ENCODE measurements around the gene SPATA2L.
A peak's percentile ranks its signal among the peaks of the same experiment; 100 is the strongest.
"Not testable (repeated sequence)": the region's sequence is repeated elsewhere in the genome, so short reads cannot be mapped to it uniquely, and the experiment has no call there.

Gene SPATA2L

DNA sequence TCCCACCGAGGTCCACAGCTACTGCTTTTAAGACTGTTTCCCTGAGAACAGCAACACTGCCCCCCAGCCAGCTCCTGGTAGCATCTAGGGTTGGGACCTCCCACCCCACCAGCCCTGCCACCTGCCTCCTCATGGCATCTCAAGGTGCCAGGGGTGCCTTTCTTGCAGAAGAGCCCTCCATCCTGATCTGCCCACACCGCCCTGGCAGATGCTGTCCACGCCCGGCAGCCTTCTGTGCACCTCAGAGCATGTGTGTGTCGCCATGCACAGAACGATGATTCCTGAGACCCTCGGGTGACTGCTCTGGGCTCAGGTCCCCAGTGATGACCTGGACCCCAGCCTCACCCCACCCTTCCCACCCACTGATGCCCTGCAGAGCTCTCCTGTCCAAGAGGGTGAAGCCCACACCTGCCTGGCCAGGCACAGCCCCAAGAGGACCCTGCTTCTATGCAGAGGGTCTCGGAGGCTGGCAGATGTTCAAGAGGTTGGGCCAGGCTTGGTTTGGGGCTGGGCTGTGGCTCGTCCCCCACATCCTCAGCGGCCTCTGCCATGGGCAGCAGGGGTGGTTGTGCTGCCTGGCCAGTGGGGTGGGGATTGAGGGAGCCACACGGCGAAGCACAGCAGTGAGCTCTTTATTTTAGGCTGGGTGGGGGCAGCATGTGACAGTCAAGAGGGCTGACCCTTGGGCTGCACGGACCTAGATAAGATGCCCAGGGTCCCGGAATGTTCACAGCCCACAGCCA, 5.2 kb upstream of the SPATA2L start:
- no peak for DNase-seq

DNA sequence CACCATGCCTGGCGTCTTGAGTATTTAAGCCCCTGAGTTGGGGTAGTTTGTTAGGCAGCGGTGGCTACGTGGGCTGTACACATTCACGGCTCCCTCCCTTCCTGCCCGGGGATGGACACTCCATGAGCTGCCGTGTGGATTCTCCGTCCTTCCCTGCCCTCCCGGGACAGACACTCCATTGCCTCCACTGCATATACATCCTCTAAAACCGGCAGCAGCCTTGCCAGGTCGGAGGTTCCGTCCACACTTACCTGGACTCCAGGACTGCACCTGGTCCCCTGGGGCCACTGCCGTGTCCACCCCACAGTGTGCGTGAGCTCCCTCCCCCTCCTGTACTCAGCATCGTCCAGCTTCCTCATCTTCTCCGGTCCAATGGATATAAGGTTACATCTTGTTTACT, 3.5 kb upstream of the SPATA2L start:
- no peak for DNase-seq

DNA sequence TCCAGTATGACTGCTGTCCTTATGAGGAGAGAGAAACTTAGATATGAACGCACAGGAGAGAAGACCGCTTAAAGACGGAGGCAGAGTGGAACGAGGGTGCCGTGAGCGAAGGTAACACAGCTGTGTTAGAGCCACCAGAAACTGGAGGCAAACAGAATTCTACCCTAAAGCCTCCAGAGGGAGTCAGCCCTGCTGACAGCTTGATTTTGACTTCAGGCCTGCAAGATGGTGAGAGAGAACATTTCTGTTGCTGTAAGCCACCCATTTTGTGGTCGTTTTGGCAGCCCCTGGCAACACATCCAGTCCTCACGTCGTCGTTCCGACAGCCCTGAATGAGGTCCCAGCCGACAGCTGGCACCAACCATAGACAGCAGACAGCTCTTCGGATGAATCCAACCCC, 2.8 kb upstream of the SPATA2L start:
- DNase-seq, result no peak

DNA sequence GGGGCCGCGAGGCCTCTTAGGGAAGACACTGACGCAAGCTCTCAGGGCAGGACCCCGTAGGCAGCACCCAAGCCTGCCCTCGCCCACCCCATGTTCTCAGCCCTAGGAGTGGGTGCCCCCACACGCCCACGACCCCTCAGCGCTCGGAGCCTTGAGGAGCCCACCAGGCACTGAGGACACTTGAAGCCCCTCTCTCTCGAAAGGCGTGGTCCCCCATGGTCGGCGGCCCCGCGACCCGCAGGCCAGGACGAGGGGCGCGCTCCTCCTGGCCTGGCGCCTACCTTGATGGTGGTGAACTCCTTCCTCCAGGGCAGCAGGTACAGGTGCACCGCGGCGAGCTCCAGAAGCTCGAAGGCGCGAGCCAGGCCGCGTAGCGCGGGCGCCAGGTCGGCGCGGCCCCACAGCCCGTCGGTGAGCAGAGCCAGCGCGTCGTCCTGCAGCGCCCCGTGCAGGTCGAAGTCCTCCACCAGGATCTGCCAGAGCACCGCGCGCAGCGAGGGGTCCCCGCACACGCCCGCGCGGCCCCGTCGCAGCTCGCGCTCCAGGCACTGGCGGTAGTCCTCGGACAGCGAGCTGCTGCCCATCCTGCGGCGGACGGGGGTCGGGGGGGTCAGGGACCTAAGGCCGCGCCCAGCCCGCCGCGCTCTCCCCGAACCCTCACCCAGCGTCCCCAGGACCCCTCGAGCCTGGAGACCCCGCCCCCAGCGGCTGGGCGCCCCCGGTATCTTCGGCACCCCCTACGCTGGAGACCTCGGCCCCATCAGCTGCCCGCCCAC, 668 bp downstream of the SPATA2L start:
- DNase-seq, result peak; percentile 48

DNA sequence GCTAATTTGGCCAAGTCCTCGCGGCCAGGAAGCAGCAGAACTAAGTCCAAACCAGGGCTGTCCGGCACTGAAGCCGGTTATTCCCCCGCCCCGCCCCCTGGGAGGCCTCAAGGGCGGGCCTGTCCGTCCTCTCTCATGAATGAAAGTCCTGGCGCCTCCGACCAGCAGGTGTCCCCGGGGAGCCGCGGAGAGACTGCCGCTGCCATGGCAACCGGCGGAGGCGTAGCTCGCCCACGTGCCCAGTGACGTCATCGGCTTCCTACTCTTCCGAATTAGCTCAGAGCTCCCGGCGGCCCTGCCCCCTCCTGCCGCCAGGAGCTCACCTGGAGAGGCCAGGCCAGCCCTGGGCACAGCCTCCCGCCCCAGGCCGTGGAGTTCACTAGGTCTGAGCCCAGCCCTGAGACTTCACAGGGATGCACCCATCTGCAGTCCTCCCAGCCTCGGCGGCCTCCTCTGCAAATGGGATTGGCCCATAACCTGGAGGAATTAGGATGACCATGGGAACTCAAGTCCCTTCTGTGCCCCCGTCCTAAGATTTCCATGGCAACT, 1.3 kb downstream of the SPATA2L start:
- DNase-seq, result peak; percentile 97

DNA sequence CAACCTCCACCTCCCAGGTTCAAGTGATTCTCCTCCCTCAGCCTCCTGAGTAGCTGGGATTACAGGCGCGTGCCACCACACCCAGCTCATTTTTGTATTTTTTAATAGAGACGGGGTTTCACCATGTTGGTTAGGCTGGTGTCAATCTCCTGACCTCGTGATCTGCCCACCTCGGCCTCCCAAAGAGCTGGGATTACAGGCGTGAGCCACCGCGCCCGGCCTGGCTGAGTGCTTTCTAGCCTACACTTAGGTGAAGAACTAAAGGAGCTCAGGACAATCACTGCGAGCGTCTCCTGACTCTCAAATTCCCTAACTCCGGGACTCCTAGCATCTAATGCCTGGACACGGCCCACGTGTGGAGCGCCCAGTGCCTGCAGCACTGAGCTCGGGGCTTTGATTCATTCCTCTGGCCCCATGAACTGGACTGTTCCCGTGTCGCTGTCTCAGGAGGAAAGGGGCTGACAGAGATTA, 1.8 kb downstream of the SPATA2L start:
- not testable (repeated sequence) for DNase-seq

DNA sequence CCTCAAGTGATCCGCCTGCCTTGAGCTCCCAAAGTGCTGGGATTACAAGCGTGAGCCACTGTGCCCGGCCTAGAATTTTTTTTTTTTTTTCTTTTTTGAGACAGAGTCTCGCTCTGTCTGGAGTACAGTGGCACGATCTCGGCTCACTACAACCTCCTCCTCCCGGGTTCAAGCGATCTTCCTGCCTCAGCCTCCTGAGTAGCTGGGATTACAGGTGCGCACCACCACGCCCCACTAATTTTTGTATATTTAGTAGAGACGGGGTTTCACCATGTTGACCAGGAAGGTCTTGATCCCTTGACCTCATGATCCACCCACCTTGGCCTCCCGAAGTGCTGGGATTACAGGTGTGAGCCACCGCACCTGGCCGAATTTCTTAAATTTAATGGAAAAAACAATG, 2.8 kb downstream of the SPATA2L start:
- not testable (repeated sequence) for DNase-seq

DNA sequence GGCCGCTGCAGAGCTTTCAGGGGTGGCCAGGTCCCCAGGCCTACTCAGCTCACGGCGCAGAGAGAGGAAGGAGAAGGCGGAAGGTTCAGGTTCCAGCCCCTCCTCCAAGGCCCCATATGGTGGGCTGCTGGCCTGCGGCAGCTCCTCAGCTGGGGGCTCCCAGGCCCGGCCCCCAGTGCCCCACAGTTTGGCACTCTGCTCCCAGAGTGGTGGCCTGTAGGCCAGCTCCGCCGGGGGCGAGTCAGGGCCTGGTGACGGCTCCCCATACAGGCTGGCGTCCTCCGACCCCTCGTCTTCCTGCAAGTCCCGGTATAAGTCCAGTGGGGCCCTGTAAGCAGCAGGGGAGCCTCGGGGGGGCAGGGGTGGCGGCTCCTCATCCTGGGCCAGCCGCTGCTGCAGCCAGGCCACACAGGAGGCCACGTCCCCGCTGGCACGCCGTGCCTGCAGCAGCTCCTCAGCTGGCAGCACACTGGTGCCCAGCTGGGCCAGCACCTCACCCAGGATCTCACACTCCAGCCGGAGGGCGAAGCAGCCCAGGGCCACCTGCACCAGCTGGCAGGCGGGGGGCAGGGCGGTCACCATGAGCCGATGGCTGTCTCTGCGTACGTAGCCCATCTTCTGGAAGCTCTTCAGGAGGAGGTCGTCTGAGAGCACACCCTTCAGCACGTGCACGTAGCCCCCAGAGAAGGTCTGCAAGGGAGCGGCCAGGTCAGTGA, 3.7 kb downstream of the SPATA2L start:
- no peak for DNase-seq

DNA sequence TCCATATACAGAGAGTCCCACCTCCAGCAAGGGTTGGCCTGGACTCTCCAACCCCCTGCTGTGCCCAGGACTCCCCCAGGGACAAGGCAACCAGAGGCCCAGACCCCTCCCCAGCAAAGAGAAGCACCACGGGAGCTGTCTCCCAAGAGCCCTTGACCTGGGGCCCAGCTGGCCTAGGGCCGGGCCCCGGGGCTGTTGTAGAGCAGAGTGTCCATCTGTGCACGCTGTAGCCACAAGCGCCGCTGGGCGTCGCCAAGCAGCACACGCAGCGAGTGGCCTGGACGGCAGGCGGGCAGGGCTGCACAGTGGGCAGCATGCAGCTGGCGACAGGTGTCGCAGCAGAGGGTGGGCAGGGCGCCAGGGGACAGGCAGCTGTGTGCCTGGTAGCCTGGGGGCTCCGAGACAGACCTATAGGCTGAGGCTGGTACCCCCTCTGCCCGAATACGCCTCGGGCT, 4.3 kb downstream of the SPATA2L start:
- no peak for DNase-seq

DNA sequence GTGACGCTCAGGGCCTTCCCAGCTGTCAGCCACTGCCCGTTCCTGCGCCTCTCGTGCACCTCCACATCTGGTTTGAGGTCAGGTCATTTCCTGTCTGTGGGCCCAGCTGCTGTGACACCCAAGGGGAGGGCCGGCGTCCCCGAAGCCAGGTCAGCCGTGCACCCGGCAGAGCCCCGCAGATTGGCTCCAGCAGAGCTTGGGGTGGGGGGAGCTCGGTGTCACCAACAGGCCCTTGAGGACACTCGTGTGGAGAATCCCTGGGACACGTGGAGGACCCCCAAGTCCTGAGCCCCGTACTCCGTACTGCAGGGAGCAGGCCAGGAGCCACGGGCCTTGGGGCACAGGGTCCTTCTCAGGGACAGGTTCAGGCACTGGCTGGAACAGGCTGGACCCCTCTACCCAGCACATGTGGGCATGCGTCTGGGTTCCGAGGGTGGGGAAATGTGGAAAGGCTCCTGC, 4.8 kb downstream of the SPATA2L start:
- DNase-seq, result no peak

DNA sequence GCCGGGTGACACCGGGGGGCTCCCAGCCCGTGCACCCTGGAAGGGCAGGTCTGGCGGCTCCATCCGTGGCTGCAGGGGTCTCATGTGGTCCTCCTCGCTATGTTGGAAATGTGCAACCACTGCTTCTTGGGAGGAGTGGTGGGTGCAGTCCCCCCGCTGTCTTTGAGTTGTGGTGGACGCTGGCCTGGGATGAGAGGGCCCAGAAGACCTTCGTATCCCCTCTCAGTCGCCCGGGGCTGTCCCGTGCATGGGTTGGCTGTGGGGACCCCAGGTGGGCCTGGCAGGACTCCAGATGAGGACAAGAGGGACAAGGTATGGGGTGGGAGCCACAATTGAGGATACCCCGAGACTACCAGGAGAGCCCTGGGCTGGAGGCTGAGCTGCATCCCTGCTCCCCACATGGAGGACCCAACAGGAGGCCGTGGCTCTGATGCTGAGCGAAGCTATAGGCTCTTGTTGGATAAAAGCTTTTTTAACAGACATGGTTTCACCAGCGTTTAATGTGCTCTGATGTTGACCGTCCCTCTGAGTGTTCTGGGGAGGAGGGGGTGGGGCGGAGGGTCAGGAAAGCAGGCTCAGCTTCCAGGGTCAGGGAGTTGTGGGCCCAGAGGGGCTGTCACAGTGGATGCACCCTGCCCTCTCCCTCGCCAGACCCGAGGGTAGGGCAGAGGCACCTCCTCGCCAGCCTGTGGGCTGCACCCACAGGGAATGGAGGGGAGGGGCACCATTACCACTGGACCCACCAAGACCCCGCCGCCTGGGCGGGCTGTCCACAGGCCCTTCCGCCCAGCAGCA, 5.4 kb downstream of the SPATA2L start:
- DNase-seq, result peak; percentile 3

DNA sequence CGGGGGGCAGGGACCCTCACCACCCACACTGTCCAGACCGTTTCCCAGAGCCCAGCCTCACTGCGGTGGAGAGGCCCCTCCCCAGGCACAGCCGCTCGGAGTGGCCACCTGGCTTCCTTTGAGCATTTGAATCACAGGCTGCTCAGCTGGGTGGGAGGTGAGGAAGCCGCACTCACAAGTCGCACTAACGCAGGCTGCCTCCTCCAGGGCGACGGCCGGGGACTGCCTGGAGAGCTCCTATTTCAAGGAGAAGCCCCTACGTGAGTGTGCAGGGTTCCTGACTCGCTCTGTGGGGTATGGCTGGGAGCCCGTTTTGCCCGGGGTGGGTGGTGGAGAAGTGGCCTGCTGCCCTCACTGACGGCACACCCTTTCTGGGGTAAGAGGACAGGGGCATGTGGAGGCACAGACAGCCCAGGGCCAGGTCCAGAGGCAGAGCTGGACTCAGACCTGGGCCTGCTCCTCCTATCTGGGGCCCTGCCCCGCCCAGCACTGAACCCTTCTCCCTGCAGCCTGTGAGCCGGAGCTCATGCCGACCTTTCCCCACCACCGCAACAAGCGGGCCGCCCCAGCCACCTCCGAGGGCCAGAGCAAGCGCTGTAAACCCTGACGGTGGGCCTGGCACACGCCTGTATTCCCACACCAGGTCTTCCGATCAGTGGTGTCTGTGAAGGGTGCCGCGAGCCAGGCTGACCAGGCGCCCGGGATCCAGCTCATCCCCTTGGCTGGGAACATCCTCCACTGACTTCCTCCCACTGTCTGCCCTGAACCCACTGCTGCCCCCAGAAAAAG, 6.2 kb downstream of the SPATA2L start:
- no peak for DNase-seq

DNA sequence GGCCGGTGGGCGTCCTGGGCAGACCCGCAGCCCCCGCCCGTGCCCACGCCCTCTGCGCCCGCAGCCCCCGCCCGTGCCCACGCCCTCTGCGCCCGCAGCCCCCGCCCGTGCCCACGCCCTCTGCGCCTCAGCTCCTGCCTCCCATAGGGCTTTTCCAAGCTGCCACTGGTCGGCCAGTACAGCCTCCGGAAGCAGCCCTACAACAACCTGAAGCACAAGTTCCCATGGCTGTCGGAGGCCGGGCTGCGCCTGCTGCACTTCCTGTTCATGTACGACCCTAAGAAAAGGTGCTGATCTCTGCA, 6.8 kb downstream of the SPATA2L start:
- not testable (repeated sequence) for DNase-seq

DNA sequence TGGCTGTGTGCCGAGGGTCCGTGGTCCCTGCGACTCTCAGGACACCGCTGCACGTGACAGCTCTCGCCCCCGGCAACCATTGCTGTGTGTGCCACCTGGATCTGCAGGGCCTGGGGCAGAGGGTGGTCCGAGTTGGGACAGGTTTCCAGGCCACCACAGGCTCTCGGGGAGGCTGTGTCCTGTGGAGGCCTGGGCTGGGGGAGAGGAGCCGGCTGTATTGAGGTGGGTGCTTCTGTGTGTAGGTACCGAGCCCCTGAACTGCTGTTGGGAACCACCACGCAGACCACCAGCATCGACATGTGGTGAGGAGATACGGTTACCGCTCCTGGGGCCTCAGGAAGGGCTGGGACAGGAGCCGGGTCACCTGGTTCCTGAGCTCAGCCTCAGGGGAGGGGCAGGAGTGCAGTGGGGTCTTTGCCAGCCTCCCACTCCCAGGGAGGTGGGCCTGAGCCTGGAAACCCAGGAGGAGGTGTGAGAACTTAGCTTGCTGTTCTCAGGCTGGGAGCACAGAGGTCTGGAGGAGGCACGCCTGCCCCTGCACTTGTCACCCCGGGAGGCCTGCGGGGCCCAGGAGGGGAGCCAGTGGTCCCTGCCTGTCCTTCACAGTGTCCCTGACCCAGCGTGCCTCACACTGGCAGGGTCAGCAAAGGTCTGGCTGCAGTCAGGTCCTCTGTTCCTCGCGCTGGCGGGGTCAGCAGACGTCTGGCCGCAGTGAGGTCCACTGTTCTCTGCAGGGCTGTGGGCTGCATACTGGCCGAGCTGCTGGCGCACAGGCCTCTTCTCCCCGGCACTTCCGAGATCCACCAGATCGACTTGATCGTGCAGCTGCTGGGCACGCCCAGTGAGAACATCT, 7.3 kb downstream of the SPATA2L start:
- no peak for DNase-seq

DNA sequence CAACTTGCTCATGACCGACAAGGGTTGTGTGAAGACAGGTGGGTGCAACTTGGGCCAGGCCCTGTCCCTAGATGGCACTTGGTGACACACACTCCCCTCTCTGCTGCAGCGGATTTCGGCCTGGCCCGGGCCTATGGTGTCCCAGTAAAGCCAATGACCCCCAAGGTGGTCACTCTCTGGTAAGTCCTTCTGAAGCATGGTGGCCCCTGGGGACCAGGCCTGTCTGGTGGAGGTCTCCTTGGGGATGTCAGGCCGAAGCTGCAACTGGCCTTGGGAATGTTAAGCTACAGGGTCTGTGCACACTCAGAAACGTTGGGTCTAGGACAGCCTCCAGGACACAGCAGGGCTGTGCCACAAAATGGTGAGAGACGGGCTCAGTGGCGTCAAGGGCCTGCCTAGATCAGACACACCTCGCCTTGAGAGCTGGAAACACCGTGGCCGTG, 8.2 kb downstream of the SPATA2L start:
- no peak for DNase-seq

DNA sequence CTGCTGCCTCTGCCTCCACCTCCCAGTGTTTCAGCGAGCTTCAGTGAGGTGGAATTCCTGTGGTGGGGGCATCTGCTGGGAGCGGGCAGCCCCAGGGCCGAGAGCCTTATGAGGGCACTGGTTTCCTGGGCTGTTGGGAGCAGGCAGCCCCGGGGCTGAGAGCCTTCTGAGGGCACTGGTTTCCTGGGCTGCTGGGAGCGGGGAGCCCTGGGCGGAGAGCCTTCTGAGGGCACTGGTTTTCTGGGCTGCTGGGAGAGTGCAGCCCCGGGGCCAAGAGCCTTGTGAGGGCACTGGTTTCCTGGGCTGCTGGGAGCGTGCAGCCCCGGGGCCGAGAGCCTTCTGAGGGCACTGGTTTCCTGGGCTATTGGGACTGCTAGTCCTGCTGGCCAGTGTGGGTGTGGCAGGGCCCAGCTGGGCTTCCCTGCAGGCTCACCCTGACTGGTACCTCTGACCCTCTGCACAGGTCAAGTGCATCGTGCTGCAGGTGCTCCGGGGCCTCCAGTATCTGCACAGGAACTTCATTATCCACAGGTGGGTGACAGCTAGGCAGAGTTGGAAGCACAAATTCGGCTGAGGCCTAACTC, 9.4 kb downstream of the SPATA2L start:
- DNase-seq, result no peak

DNA sequence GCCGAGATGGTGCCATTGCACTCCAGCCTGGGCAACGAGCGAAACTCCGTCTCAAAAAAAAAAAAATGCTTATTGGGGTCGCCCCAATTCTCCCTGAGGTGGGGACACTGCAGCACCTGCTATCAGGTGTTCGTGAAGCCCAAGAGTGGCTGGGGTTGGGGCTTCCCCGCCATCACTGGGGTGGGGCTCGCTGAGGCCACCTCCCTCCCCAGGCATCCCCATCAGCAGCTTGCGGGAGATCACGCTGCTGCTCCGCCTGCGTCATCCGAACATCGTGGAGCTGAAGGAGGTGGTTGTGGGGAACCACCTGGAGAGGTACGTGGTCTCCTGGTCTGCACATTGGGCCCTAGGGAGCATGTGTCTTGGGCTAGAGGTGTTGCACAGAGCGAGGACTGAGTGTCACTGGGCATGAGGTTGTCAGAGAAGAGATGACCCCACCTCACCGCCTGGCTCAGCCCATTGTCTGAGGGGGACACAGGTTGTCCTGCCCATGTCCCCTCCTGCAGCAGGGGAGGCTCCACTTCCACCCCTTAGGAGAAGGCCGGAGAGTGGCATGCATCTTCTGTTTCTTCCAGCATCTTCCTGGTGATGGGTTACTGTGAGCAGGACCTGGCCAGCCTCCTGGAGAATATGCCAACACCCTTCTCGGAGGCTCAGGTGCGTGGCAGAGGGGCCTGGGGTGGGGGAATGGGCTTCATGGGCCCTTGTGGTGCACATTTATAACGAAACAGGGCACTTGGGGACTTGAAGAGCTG, 10.1 kb downstream of the SPATA2L start:
- DNase-seq, result no peak

DNA sequence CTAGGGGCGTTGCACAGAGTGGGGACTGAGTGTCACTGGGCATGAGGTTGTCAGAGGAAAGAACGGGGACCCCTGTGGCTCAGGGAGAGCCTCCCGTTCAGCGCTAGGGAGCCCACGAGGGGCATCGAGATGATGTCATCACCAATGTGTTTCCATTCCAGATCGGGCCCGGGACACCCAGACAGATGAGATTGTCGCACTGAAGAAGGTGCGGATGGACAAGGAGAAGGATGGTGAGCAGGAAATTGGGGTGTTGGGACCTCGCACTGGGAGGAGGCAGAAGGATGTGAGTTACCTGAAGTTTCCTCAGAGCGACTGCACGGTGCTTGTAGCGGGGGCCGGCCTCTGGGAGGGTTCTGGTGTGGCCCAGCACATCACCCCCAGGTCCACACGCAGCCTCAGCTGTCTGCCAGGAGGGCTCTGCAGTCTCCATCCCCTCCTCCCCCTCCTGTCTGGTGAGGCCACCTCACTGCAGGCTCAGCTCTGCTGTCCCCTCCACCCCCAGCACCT, 11.1 kb downstream of the SPATA2L start:
- no peak for DNase-seq

DNA sequence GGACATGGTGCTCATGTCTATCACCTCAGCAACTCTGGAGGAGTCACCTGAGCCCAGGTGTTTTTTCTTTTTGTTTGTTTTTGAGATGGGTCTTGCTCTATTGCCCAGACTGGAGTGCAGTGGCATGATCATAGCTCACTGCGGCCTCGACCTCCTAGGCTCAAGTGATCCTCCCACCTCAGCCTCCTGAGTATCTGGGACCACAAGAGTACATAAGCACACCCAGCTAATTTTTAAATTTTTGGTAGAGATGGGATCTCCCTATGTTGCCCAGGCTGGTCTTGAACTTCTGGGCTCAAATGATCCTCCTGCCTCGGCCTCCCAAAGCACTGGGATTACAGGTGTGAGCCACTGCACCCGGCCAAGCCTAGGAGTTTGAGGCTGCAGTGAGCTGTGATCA, 11.9 kb downstream of the SPATA2L start:
- DNase-seq, result not testable (repeated sequence)
